ENCODE results near the gene C2orf69.

The C2orf69 gene

DNA sequence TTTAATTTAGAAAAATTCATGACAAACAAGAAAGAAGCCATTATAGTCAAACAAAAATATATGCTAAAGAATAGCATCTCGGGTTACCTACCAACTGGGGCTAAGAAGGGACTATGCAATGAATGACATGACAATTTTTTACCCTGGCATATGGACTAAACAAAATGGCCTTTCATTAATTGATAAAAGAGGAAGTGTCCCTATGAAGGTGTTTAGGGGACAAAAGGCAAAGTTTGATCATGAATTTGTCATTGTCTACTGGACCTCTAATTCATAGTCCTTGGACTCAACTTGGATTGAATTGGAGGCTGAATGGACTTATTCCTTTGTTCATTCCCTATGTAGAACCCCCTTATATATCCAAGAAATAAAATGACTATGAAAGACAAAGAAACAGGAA, 57.0 kb downstream of the C2orf69 start:
- DNase-seq (ENCODE audit: low read depth) = no peak

GRCh38 chr2:199972088-199972626, 61.1 kb downstream of the C2orf69 start:
- DNase-seq (ENCODE audit: low read depth) = no peak

DNA sequence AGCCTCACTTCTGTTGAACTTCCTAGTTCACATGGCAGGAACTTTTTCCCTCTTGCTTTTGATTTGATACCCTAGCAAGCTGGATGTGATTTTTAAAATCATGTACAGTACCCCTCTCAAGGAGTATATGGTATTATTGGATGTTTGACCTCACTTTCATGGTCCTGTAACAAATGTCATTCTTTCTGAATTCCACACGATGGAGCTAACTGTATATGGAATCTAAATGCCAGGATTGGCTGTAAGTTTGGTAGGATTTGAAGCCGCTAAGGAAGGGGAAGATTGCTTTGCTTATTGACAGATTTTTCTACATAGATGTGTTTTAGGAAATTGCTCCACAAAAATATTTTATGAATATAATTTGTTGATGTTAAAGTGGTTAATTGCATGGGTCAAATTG, 62.6 kb downstream of the C2orf69 start:
- DNase-seq (ENCODE audit: low read depth) = no peak

DNA sequence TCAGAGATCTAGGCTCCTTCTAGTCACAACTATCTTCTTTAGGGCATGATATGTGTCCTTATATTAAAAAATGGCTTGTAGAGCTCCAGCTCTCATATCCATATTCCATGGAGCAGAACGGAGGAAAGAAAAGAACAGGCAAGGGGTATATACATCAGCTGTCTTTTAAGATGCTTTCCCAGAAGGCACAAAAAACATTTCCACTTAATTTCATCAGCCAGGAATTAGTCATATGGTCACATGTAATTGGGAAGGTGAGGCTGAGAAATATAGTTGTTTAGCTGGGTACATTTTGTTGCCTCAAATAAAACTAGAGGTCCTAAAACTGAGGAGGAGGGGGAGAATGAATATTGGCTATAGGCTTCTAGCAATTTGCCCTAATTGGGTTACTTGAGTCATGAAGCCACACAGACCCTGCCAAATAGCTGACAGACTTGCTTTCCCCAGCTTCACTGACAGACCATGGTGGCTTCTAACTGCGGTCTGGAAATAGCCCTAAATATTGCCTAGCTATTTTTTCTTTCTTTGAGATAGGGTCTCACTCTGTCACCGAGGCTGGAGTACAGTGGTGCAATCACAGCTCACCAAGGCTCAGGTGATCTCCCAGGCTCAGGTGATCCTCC, 64.3 kb downstream of the C2orf69 start:
- no peak for DNase-seq (ENCODE audit: low read depth)

Measured in stimulated activated CD8-positive, alpha-beta memory T cell treated with anti-CD3 and anti-CD28 coated beads, Interleukin-15, amount 100 ng/mL, for 1 hour (primary cell).